ENCODE measurements around the gene COQ9.

Gene COQ9

DNA sequence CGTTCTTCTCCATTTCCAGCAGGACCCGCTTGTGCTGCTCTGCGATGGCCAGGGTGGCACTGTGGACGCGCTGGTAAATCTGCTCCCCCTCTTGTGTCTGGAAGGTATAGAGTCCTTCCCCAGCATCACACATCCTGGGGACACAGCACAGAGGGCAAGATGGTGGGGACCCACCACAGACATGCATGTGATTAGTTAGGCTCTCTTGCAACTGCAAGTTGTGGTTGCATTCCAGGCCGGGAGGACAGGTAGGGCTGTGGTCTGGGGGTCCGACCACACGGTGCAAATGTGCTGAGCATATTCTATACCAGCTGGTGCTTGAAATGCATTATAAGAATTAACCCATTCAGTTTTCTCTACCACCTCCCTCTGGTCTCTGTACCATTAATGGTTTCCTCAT, 26.6 kb downstream of the COQ9 start:
- DNase-seq: no peak

DNA sequence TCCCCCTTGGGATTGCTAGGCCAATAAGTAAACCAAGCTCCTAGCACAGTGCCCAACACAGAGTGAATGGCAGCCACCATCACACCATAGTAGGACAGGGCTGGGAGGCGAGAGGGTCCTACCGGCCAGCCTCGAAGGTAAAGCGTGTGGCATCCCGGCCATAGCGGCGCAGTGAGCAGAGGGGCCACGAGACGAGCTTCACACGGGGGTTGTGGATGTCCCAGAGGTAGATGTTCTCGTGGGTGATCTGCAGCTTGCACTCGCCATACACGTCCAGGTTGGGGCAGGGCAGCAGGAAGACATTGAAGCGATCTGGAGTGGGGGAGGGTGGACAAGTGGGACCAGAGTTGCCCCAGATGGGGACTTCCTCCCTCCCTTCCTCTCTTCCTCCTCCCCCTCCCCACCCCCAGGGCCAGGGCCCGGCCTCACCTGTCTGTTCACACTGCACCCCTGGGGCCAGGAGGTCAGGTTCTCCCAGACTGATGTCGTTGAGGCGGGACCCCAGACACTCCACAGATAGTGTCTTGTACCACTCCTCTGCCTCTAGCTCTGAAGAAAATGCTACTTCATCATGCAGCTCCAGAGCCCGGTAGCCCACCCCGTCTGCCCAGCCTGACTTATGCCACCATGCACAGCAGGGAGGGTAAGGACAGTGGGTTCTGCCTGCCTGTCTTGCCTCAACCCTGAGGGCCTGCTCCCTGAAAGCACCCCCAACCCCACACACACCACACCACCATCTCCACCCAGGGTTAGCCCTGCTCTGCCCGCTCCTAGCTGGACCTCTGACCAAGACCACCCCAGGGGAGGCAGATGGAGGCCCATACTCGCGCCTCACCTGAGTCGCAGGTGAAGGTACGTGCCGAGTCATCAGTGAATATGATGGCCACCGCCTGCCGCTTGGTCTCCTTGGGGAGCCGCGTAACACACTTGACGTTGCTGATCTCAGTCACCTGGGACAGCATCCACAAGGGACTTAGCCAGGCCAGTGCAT, 27.7 kb downstream of the COQ9 start:
- no peak for DNase-seq

DNA sequence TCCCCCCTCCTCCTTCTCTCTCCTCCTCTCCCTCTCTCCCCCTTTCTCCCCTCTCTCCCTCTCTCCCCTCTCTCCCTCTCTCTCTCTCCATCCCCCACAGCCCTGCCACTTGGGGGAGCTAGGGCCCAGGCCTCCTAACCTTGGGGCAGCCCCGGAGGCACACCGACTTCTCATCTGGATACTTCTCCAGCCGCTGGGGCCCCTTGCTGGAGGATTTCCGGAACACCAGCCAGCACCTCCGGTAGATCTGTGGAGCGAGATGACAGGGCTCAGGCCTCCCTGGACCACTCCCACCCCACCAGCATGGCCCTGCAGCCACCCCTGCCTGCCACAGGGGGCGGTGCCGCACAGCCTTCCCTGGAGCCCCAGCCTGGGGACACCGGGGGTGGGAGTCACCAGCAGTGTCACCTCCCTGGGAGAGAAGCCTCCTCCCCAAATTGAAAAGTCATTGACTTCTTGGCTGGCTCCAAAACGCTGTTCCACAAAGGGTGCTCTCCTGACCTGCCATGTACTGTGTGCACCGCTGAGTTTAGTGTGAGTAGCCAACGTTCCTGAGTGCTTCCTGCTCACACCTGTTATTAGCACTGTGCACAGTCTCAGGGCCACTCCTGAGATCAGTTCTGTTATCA, 28.5 kb downstream of the COQ9 start:
- peak; percentile 64 for DNase-seq

DNA sequence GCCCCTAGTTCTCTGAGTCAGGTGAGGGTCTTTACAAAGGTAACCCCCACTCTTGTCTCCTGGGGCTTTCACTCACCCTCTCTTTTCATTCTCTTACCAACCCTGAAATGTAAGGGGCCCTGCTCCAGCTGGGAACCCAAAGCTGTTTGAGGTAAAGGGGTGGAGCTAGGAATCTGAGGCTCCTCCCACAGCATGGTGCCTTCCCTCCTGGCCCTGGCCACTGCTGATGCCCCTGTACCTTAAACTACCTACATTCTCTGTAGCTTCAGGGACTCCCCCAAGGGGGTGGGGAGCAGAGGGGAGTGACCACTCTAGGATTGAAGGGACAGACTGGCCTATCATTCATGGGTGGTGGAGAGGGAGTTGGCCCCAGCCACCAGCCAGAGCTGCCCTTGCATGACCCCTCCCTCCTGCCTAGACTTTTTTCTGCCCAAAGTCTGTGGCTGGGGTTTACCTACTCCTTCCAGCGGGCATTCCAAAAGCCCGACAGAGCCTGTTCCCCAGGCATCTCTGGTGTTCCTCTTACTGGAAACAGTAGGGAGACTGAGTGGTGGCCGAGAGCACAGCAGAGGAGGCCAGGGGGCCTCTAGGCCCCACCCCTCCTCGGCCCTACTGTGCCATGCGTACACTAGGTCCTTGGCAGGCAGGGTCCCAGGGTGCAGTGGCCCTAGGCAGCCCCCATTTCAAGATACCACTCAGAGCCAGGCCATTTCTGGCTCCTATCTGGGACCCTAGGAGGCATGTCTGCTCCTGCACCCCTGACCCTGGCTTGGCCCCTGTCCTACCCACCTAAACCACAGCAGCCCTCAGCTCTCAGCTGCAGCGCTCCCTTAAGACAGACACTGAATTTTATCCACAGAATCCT, 29.5 kb downstream of the COQ9 start:
- DNase-seq: peak; percentile 11

DNA sequence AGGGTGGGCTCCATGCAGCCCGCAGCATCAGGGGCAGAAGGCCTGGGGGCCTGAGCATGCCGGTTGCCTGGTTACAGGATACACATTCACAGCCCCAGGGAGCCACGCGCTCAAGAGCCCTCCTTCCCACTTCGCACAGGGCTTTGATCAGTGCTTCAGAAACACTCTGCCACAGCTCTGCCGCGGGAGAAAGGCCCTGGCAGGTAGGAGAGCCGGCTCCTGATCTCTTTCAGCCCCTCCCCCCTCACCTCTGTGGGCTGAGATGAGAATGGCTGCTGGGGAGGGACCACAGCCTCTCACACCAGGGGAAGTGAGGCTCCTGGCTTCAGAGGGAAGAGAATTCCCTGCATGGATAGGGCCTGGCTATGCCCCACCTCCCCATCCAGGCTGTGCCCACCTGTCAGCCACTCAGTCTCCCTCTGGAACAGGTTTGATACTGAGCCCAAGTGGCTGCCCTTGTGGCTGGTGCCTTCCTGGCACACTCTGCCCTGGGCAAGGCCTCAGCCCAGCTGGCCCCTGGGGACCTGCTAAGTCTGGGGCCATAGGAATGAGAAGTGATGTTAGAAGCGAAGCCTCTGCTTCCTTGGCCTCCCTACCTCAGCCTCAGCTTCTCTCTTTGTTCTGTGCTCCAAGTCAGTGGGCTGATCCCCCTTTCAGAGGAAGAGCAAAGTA, 30.4 kb downstream of the COQ9 start:
- DNase-seq: peak; percentile 14

DNA sequence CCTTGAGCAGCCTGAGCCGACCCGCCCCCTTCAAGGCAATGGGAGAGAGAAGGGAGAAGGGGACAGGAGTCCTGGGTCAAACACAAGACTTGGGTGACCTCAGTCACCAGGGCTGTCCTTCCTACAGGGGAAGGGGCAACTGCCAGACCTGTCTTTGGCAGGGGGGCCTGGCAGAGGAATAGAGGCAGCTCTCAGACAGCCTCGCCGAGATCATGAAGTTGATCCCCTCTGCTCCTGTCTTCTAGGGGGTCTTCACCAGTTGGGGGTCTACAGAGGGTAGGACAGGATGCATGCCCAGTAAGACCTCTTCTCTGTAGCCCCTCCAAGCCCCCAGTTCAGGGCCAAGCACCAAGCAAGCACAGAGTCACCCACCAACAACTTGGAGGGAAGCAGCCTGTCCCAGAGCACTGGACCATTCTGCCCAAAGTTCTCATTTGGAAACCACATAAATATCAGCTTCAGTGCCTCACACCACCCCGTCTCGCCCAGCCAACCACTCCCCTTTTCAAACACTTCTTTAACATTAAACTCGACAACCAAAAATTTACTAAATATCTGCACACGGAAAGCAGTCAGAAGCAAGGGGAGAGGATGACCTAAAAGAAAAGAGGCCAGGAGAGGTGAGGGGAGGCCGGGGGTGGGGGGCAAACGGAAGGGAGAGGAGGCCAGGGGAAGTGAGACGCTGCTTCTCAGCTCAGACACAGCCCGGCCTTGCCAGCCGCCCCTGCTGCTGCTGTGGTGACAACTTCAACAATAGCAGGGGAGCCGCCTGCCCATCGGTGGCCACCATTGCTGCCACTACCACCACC, 31.3 kb downstream of the COQ9 start:
- DNase-seq: no peak

DNA sequence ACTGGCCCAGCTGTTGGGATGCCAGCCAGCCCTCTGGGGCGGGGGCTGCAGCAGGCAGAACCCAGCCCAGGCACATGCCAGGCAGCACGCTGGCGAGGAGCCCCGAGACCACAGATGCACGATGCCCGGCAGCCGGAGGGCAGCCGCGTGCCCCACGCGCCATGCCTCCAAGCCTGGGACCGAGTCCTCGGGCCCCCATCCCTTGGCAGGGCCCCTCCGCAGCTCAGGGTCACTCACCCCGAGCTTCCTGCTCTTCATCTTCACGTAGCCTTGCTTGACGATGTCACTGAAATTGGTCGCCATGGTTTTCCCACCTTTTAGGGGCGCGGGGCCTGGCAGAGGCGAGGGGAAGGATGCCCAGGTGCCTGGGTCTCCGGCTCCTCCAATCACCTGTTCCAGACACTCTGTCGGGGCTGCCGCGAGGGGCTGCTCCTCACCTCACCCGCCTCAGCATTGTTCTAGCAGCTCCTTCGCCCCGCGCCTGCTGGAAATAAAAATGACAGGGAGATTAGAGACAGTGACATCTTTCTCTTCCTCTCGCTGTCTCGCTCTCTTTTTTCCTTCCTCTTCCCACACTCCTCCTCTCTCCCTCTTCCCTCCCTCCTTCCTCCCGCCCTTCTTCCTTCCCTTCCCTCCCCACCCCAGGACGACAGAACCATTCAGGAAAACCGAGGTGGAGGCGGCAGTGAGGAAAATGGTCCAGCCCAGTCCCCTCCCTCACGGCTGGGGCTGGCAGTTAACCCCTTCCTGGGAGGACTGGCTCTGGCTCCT, 32.1 kb downstream of the COQ9 start:
- DNase-seq: peak; percentile 83

DNA sequence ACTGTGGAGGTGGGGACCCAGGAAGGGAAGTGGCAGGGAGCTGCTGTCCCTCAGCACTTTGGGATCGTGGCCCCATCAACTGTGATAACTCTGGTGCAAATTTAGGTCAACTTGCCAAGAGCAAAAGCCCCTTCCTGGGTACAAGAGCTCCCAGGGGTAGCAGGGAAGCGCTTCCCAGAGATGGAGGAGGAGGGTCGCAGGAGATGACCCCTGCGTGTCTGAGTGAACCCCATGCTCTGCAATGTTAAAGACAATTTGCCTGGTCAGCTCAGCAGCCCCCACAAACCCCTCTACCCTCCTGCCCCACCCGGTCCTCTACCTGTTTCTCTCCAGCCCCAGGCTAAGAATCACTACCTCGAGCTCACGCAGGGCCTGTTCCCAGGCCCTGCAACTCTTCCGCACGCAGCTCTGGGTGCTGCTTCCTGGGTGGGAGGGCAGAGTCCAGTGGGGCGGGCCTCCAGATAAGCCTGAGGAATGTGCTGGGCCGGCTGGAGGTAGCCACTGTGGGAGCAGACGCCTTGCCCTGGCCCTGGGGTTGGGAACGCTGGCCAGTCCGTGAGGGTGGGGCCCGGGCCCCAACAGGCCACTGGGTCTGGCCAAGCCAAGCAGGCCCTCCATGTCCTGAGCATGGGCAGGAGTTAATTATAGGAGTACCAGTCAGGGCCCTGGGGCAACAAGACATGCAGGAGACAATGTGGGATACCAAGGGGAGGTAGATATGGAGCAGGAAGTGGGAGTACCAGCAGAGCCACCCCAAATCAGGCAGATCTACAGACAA, 32.9 kb downstream of the COQ9 start:
- peak; percentile 23 for DNase-seq

DNA sequence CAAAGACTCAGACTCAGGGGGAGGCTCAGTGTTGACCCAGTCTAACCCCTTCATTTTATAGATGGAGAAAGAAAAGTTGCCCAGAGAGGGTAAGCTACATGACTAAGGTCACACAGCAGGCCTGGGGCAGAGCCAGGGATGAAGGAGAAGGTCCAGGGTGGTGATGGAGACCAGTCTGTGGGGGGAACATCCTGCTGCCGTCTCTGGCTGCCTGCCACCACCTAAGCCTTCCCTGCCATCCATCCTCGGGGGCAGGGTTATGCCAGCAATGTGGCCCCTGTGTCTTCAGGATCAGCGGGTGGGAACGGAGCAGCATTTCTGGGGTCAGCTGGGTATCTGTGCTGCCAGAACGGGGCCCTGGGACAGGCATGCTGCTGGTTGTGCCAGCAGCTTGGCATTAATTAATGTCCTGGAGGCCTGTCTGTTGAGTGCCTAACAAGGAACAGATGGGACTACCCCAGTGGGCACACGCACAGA, 33.5 kb downstream of the COQ9 start:
- DNase-seq: no peak

DNA sequence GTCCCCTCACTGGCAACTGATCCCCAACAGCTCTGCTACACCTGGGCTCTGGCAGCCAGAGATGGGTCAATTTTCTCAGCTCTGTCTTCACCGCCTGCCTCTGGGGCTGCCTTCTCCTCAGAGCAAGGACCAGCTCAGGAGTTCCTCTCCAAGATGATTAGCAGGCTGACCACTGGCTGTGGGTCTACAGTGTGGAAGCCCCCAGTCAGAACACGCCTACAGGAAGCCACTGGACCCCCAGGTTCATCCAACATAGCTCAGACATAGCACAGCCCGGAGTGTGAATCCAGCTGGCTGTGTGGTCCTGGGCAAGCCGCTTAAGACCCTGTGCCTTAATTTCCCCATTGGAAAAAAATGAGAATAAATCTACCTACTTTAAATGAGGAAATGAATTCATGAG, 34.1 kb downstream of the COQ9 start:
- no peak for DNase-seq

DNA sequence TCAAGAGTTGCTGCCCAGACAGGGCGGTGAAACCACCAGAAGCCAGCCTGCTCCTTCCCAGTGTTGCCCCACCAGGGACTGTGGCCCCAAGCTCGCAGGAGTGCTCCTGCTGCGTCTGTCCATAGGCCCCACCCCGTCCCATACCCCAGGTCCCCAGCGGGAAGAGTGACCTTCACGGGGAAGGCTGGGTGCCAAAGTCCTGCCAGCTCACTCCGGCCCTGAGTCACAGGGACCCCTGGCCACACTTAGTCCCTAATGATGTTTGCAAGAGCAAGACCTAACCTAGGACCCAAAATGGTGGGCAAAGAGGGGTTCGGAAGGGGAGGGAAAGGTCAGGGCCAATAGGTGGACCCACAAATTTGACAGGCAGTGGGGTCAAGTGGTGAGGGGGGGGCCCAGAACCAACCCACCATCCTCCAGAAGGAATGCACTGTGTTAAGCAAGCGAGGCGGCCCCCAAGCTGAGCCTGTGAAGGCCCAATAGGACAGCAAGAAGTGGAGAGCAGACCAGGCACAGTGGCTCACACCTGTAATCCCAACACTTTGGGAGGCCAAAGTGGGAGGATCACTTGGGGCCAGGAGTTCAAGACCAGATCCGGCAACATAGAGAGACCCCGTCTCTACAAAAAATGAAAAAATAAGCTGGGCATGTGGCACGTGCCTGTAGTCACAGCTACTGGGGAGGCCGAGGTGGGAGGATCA, 35.7 kb downstream of the COQ9 start:
- DNase-seq: no peak

DNA sequence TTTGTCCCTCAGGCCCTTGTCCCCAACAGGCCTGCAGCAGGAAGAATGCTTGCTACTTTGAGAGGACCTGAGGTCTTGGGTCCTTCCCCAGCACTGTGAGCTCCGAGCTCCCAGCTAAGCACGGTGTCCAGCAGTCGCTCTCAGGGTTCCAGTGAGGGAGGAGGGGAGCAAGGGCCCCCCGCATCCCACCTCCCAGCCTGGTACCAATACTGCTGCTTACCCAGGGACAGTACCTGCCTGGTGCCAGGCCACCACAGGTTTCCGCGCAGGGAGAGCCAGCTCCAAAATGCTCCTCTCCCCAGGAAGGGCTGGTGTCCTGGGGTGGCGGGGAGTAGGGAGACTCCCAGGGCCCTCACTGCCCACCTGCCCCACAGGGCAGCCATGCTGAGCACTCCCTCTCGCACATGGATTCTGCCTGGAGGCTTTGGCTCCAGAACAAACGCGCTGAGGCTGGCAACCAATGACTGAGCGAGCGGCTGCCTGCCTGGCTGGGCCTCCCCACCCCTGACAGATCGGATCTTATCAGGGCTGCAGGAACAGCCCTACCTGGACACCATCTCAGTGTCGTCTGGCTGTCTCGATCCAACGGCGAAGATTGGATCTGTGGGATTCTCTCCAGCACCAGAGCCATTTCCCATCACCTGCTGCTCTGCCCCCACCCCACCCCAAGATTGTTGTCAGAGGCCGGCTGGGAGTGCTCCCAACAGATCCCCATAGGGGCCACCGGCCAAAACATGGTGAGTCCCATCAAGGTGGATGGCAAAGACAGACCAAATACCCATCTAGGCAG, 36.6 kb downstream of the COQ9 start:
- DNase-seq: no peak

DNA sequence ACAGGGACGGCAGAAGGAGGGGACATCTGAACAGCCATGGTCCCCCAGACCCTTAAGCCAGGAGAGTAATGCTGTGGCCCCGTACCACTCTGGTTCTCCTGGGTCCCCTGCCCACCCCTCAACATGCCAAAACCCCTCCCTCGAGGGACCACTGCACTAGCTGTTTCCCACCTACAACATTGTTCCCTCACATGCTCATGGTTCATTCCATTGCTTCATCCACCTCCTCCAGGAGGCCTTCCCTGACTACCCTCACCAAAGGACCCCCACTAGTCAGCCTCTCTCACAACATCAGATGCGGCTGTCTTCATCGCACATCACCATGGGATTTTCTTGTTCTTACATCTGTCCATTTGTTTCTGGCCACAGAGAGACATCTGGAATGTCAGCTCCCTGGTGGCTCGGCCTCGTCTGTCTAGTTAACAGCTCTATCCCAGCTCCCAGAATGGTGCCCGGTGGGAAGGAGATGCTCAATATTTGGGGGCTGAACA, 37.3 kb downstream of the COQ9 start:
- no peak for DNase-seq

DNA sequence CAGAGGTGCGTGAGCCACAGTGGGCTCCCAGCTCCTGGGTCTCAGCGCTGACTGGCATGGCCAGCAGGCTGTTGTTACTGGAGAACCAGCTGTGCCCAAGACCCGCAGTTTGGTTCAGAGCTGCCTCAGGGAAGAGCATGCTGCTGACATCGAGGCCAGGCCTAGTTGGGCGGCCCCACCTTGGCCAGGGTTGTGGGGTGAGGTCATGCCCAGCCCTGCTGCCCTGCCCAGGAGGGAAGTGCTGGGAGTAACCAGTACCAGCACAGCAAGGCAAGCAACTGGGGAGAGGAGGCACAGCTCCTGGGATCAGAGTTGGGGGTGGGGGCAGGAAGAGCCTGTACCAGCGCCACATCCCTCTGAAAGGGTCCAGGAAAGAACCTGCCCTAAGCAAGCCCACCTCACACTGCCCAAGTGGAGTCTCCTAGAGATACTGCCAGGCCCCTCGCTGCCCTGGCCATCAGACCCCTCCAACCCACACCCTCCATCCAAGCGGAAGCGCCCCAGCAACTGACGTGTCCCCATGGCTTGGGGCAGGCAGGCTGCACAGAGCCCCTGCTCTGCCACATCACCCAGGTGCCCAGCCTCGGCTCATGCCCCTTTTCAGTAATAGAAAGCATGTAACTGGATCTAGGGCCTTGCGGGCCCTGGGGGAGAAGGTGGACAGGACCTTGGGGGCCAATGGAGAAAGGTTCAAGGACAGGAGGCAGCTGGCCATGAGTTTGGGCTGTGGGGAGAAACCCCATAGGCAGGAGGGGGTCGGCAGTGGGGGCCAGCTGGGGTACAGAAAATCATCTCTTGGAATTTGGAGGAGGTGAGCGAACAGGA, 38.0 kb downstream of the COQ9 start:
- DNase-seq: no peak

DNA sequence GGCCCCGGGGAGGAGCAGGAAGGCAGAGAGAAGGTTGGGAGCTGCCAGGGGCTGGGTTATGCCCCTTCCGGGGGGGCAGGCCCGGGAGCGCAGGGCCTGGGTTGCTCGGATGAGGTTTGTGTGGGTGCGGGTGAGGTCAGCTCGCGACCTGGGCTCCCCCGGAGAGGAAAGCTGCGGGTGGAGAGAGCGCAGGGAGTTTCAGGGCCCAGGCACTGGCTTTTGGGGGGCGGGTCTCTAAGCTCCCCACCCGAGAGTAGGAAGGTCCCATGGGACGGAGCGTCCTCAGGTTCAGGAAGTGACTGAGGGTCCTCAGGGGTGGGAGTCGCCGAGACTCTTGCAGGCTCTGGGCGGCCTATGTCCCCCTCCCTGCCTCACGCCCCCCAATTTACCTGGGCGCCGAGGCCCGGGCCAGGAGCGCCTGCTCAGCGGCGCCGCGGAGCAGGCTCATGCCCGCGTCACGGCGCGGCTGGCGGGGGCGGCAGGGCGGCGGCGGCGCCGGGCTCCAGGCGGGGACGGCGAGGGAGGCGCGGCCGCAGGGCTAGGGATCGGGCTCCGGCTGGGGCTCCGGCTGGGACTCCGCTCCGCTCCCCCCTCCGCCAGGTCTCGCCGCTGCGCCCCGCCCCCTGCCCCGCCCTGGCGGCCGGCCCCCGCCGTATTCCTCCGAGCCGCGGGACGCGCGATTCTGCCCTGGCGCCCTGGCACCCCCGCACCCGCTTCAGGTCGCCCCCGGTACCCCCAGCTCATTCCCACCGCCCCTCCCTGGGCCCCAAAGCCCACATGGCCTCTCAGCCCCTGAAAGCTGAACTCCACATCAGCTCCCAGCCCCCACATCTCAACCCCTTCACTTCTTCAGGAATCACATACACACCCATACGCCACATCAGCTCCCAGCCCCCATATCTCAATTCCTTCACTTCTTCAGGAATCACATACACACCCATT, 38.9 kb downstream of the COQ9 start, which contains the start of gene DOK4:
DOK4 (minus strand) TSS at position 578 of the 942 bp plus-strand sequence. CDS start 6,986 bp downstream, outside the sequence.
- DNase-seq: peak; percentile 87

Data from right hindlimb (tissue), 1 donor.